Spleen (tissue), 11 donors: ENCODE data around the gene MMP27. TPM values are rescaled to one million over a fixed set of nuclear protein-coding genes. Genes with fewer than 3 reads are reported as not detected.

Experiments
- DNase-seq: peaks from one replicate; pipeline ENCODE4 v3.0.0-alpha.2; 2020
- H3K27ac ChIP-seq, 8 donors: fragments of 200-600 bp; sonication (generic) in 7 of 8; 1 replicate in 4 of 8; 2 replicates in 4 of 8; pipeline versions ENCODE4 v1.5.0 to v1.8.0; 2016 to 2021; ENCODE audit warnings: inconsistent platforms in 4 of 8, mild to moderate bottlenecking in 4 of 8, moderate library complexity in 1 of 8
- H3K27me3 ChIP-seq, 7 donors: fragments of 200-600 bp; sonication (generic) in 6 of 7; replicated peaks in 1 of 7; 1 replicate in 4 of 7; 2 replicates in 3 of 7; pipeline versions ENCODE4 v1.5.0 to v1.8.0; 2016 to 2021; ENCODE audit warnings: inconsistent platforms in 3 of 7, mild to moderate bottlenecking in 1 of 7
- H3K36me3 ChIP-seq, 6 donors: fragments of 200-600 bp; sonication (generic) in 5 of 6; 1 replicate in 4 of 6; 2 replicates in 2 of 6; pipeline versions ENCODE4 v1.5.0 to v1.8.0; 2016 to 2021; ENCODE audit warnings: inconsistent platforms in 2 of 6
- H3K4me1 ChIP-seq, 6 donors: fragments of 200-600 bp; sonication (generic) in 5 of 6; 1 replicate in 3 of 6; 2 replicates in 3 of 6; pipeline versions ENCODE4 v1.5.0 to v1.8.0; 2016 to 2021; ENCODE audit warnings: inconsistent platforms in 3 of 6
- H3K4me3 ChIP-seq, 8 donors: fragments of 200-600 bp; sonication (generic) in 7 of 8; 1 replicate in 4 of 8; 2 replicates in 4 of 8; pipeline versions ENCODE4 v1.5.0 to v1.8.0; 2016 to 2021; ENCODE audit warnings: inconsistent platforms in 4 of 8, mild to moderate bottlenecking in 4 of 8, moderate library complexity in 2 of 8
- H3K9me3 ChIP-seq, 8 donors: fragments of 200-600 bp; sonication (generic) in 7 of 8; 1 replicate in 4 of 8; 2 replicates in 4 of 8; pipeline versions ENCODE4 v1.5.0 to v1.8.0; 2016 to 2021; ENCODE audit warnings: inconsistent platforms in 4 of 8
- CTCF ChIP-seq, 11 experiments: fragments of 200-600 bp in 7 of 11; fragments of 450-650 bp in 4 of 11; sonication (generic) in 4 of 11; IDR thresholded peaks in 8 of 11; conservative IDR thresholded peaks in 3 of 11; 1 replicate in 7 of 11; 2 replicates in 4 of 11; pipeline versions ENCODE4 v1.4.0 to v1.8.0; 2016 to 2021; ENCODE audit warnings: antibody characterized with exemption in 11 of 11, inconsistent platforms in 4 of 11, mild to moderate bottlenecking in 1 of 11
- POLR2A ChIP-seq, 3 donors: fragments of 450-650 bp; IDR thresholded peaks; one replicate each; pipeline ENCODE4 v1.5.1; 2017; ENCODE audit warnings: antibody characterized with exemption in 3 of 3, mild to moderate bottlenecking in 1 of 3
- POLR2AphosphoS5 ChIP-seq, 3 donors: sonication (generic); formaldehyde crosslinking; IDR thresholded peaks; one replicate each; pipeline ENCODE4 v1.5.1; 2017; ENCODE audit warnings: antibody characterized with exemption in 3 of 3
- WGBS, 5 donors: extraction: QIAGEN DNeasy Blood & Tissue Kit in 3 of 5; methylation state at CpG; one replicate each; pipeline versions ENCODE4 v1.1.5 to v1.1.7; 2013 to 2018; 5-methylcytosine and 5-hydroxymethylcytosine counted together
- intact Hi-C: fragments of 100-400 bp; cut with DNase I; formaldehyde crosslinking; loops from one replicate; pipeline ENCODE4 v1.15.0; 2023; ENCODE audit warnings: low total_unique reads
- polyA plus RNA-seq, 3 donors: library from polyadenylated mRNA; stranded (reverse); fragments of 200-250 nt; gene quantifications; one replicate each; pipeline ENCODE4 v1.2.1, GENCODE V29; 2013
- total RNA-seq, 7 donors: library from RNA; depleted of rRNA in 3 of 7; stranded (reverse); fragments of >200 nt in 3 of 7; fragmentation: NEBNext Ultra II Directional in 4 of 7; extraction: Animal tissue kit (Norgen Biotek cat#: 25700) in 4 of 7; gene quantifications; one replicate each; pipeline versions ENCODE4 v1.1.0 to v1.2.1, GENCODE V29; 2016 to 2021
- donor health status: healthy with polysubstance abuse.
- donor health status: DM: no; HTN: no; CAD: no; lungs with moderate emphysema.
- donor health status: DM: no; HTN: no; CAD: no.
- donor health status: Bipolar disorder and iron deficiency.
- donor health status: healthy.
- donor health status: DM: no; HTN: no; CAD: no.
- donor health status: DM: yes; HTN: yes; CAD: no.

Gene MMP27
- total and polyA plus RNA-seq, 10 donors = 0.23 TPM; not detected in 9

GRCh38 chr11:102727890-102728289, 22.3 kb upstream of the MMP27 start:
- no peak for DNase-seq
- Histone ChIP-seq H3K9me3 (no peaks in the 10 kb centered on the region), H3K27ac (peak overlapping the region in 4 of 8 donors; percentile 56 to 73 (median 68)), H3K36me3 (no peaks in the 10 kb centered on the region), H3K4me1 (peaks cover 0 to 14% (median 0%) of the 10 kb centered on the region in 6 donors), H3K27me3 (no peaks in the 10 kb centered on the region), H3K4me3 (no peak overlapping the region)
- intact Hi-C loops = no loop called here
- no peak for TF ChIP-seq CTCF (IDR thresholded peaks at IDR 0.05 in 8 of 11, conservative IDR thresholded peaks at IDR 0.05 in 3 of 11)
- no peak for TF ChIP-seq POLR2A (IDR thresholded peaks at IDR 0.05)
- no peak for TF ChIP-seq POLR2AphosphoS5 (IDR thresholded peaks at IDR 0.05)
- 43 to 76% (median 62%) methylated on average over 2 of the region's 2 CpGs for WGBS, 5 donors

GRCh38 chr11:102724904-102725500, 19.4 kb upstream of the MMP27 start, which contains the start of gene MMP8:
MMP8 (minus strand) TSS chr11:102724954; CDS start chr11:102724855, 99 bp downstream.
- Histone ChIP-seq H3K4me1 (peaks cover 0 to 22% (median 0%) of the 10 kb centered on the region in 6 donors), H3K36me3 (no peaks in the 10 kb centered on the region), H3K4me3 (no peak within 1 kb of the TSS), H3K9me3 (no peaks in the 10 kb centered on the region), H3K27ac (peak within 1 kb of the TSS in 3 of 8 donors; percentile 55 to 69 (median 57)), H3K27me3 (no peaks in the 10 kb centered on the region)
- intact Hi-C loops = no loop called here
- DNase-seq = no peak
- WGBS, 5 donors = 22 to 69% (median 33%) methylated on average over 2 of the region's 2 CpGs
- no peak for TF ChIP-seq POLR2A (IDR thresholded peaks at IDR 0.05)
- no peak for TF ChIP-seq POLR2AphosphoS5 (IDR thresholded peaks at IDR 0.05)
- TF ChIP-seq CTCF (IDR thresholded peaks at IDR 0.05 in 8 of 11, conservative IDR thresholded peaks at IDR 0.05 in 3 of 11) = no peak

- H3K27me3 ChIP-seq = no peaks in the 10 kb centered on the region
- no peak for TF ChIP-seq CTCF (IDR thresholded peaks at IDR 0.05 in 8 of 11, conservative IDR thresholded peaks at IDR 0.05 in 3 of 11)
- TF ChIP-seq POLR2A (IDR thresholded peaks at IDR 0.05) = no peak
- no peak for TF ChIP-seq POLR2AphosphoS5 (IDR thresholded peaks at IDR 0.05)
- peak overlapping the region in 4 of 8 donors; percentile 23 to 69 (median 56) for H3K27ac ChIP-seq
Observed at GRCh38 chr11:102722821-102723220, 17.3 kb upstream of the MMP27 start.

GRCh38 chr11:102719620-102720277, 14.2 kb upstream of the MMP27 start:
- no peak overlapping the region for H3K27ac ChIP-seq
- TF ChIP-seq CTCF (IDR thresholded peaks at IDR 0.05 in 8 of 11, conservative IDR thresholded peaks at IDR 0.05 in 3 of 11) (no peak), POLR2AphosphoS5 (IDR thresholded peaks at IDR 0.05) (no peak), POLR2A (IDR thresholded peaks at IDR 0.05) (no peak)
- no peak overlapping the region for H3K4me3 ChIP-seq
- no peaks in the 10 kb centered on the region for H3K9me3 ChIP-seq
- H3K36me3 ChIP-seq = no peaks in the 10 kb centered on the region
- 49 to 66% (median 59%) methylated on average over 4 of the region's 4 CpGs for WGBS, 5 donors
- no peaks in the 10 kb centered on the region for H3K27me3 ChIP-seq
- intact Hi-C loops = no loop called here
- DNase-seq = no peak
- peaks cover 0 to 23% (median 2%) of the 10 kb centered on the region in 6 donors for H3K4me1 ChIP-seq

More at GRCh38 chr11:102722821-102723220, 17.3 kb upstream of the MMP27 start:
- Histone ChIP-seq H3K36me3 (no peaks in the 10 kb centered on the region), H3K4me3 (no peak overlapping the region), H3K9me3 (no peaks in the 10 kb centered on the region), H3K4me1 (peaks cover 0 to 22% (median 0%) of the 10 kb centered on the region in 6 donors)
- intact Hi-C loops = no loop called here
- DNase-seq = no peak
